ENCODE results near the gene TMPRSS15. TPM values are rescaled to one million over a fixed set of nuclear protein-coding genes. Genes with fewer than 3 reads are reported as not detected.

The TMPRSS15 gene
- polyA plus RNA-seq (not detected in 3 replicates), polyA minus RNA-seq (not detected in 3 replicates)
- polyA plus RNA-seq (2011; ENCODE audit: low read depth): not detected
- polyA plus RNA-seq (2011; cell fraction: cytosol; rRNA removed): not detected in 2 replicates
- not detected in 2 replicates for polyA plus RNA-seq (2011; cell fraction: nucleus; rRNA removed)
- polyA plus RNA-seq (2012; ENCODE audit: low replicate concordance): not detected in 2 replicates
- polyA minus RNA-seq (2011; cell fraction: cytosol; rRNA and poly(A)+ RNA removed): not detected
- not detected in 2 replicates for polyA minus RNA-seq (2011; cell fraction: nucleus; rRNA and poly(A)+ RNA removed)

- H2AFZ ChIP-seq (ENCODE audit: control insufficient read depth, low read length): no peak within 1 kb of the TSS
- dilution Hi-C loops (cut with MboI; ENCODE audit: extremely low pct_ligation_motif_present, low sequenced_read_pairs): no loop called here
- no peaks in the 10 kb centered on the region for H3K36me3 ChIP-seq (ENCODE audit: control insufficient read depth in 2 of 2, extremely low read depth in 1 of 2, insufficient read depth in 2 of 2, low read length in 2 of 2)
- no peak for FAIRE-seq
- H3K9me1 ChIP-seq (ENCODE audit: control insufficient read depth, extremely low read depth, insufficient read depth, low read length): no peaks in the 10 kb centered on the region
- no peaks in the 10 kb centered on the region for H3K4me1 ChIP-seq (ENCODE audit: control insufficient read depth, extremely low read depth, insufficient read depth, low read length)
- TF ChIP-seq EZH2 (IDR thresholded peaks at IDR 0.05; ENCODE audit: low read length): no peak
- TF ChIP-seq, protein P1, sequence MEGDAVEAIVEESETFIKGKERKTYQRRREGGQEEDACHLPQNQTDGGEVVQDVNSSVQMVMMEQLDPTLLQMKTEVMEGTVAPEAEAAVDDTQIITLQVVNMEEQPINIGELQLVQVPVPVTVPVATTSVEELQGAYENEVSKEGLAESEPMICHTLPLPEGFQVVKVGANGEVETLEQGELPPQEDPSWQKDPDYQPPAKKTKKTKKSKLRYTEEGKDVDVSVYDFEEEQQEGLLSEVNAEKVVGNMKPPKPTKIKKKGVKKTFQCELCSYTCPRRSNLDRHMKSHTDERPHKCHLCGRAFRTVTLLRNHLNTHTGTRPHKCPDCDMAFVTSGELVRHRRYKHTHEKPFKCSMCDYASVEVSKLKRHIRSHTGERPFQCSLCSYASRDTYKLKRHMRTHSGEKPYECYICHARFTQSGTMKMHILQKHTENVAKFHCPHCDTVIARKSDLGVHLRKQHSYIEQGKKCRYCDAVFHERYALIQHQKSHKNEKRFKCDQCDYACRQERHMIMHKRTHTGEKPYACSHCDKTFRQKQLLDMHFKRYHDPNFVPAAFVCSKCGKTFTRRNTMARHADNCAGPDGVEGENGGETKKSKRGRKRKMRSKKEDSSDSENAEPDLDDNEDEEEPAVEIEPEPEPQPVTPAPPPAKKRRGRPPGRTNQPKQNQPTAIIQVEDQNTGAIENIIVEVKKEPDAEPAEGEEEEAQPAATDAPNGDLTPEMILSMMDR (optimal IDR thresholded peaks at IDR 0.05 in 1 of 3, IDR thresholded peaks at IDR 0.05 in 1 of 3, conservative IDR thresholded peaks at IDR 0.05 in 1 of 3; ENCODE audit: extremely low read depth in 1 of 3, insufficient read depth in 2 of 3, low read length in 3 of 3): no peak
- no peaks in the 10 kb centered on the region for H3K27me3 ChIP-seq (ENCODE audit: control insufficient read depth, extremely low read depth, insufficient read depth, low read length)
- H3K9ac ChIP-seq (ENCODE audit: control insufficient read depth, extremely low read depth, insufficient read depth, low read length): no peak within 1 kb of the TSS
- no peaks in the 10 kb centered on the region for H3K9me3 ChIP-seq (ENCODE audit: control insufficient read depth, low read depth, low read length)
- H4K20me1 ChIP-seq (ENCODE audit: control insufficient read depth, extremely low read depth, insufficient read depth, low read length): no peaks in the 10 kb centered on the region
- DNase-seq (ENCODE audit: low read depth, low spot score): no peak
- H3K79me2 ChIP-seq (ENCODE audit: control insufficient read depth, insufficient read depth, low read length): no peaks in the 10 kb centered on the region
- H3K27ac ChIP-seq (ENCODE audit: control insufficient read depth, insufficient read depth, low read length): no peak within 1 kb of the TSS
- H3K4me2 ChIP-seq (ENCODE audit: control insufficient read depth, extremely low read depth, insufficient read depth, low read depth, low read length): no peak within 1 kb of the TSS
- H3K4me3 ChIP-seq (ENCODE audit: control insufficient read depth in 2 of 3, extremely low read depth in 1 of 3, insufficient read depth in 2 of 3, low read depth in 1 of 3, low read length in 3 of 3): no peak within 1 kb of the TSS
These were observed at the start of gene TMPRSS15 for GRCh38 chr21:18403735-18404450. TMPRSS15 (minus strand) TSS chr21:18403785; CDS start chr21:18403622, 163 bp downstream.

DNA sequence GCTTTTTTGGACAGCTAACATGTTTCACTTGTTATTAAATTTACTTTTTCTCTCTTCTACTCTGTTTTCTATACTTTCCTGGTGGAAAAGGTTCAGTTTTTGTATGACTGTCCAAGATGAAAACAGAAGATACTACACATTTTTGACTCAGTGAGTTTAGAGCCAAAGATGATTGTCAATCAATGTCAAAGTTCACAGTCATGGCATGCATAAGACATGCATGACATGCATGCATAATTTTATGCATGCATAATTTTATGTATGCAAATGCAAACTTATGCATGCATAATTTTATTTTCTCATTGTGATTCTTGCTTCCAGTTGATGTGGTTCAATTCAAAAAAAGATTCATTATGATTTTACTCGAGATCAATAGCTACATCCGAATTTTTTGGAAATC is 48.1 kb upstream of the TMPRSS15 start:
- dilution Hi-C loops (cut with MboI; ENCODE audit: extremely low pct_ligation_motif_present, low sequenced_read_pairs): no loop called here
- H3K9me3 ChIP-seq (ENCODE audit: control insufficient read depth, low read depth, low read length): no peaks in the 10 kb centered on the region
- no peak overlapping the region for H3K4me3 ChIP-seq (ENCODE audit: control insufficient read depth in 2 of 3, extremely low read depth in 1 of 3, insufficient read depth in 2 of 3, low read depth in 1 of 3, low read length in 3 of 3)
- H3K9ac ChIP-seq (ENCODE audit: control insufficient read depth, extremely low read depth, insufficient read depth, low read length): no peak overlapping the region
- TF ChIP-seq, protein P1 (optimal IDR thresholded peaks at IDR 0.05 in 1 of 3, IDR thresholded peaks at IDR 0.05 in 1 of 3, conservative IDR thresholded peaks at IDR 0.05 in 1 of 3; ENCODE audit: extremely low read depth in 1 of 3, insufficient read depth in 2 of 3, low read length in 3 of 3): no peak
- TF ChIP-seq EZH2 (IDR thresholded peaks at IDR 0.05; ENCODE audit: low read length): no peak
- H2AFZ ChIP-seq (ENCODE audit: control insufficient read depth, low read length): no peak overlapping the region
- DNase-seq (ENCODE audit: low read depth, low spot score) (no peak), FAIRE-seq (no peak)
- H3K4me2 ChIP-seq (ENCODE audit: control insufficient read depth, extremely low read depth, insufficient read depth, low read depth, low read length): no peak overlapping the region
- H3K79me2 ChIP-seq (ENCODE audit: control insufficient read depth, insufficient read depth, low read length): no peaks in the 10 kb centered on the region
- H3K4me1 ChIP-seq (ENCODE audit: control insufficient read depth, extremely low read depth, insufficient read depth, low read length): no peaks in the 10 kb centered on the region
- no peaks in the 10 kb centered on the region for H3K27me3 ChIP-seq (ENCODE audit: control insufficient read depth, extremely low read depth, insufficient read depth, low read length)
- no peaks in the 10 kb centered on the region for H3K9me1 ChIP-seq (ENCODE audit: control insufficient read depth, extremely low read depth, insufficient read depth, low read length)
- H4K20me1 ChIP-seq (ENCODE audit: control insufficient read depth, extremely low read depth, insufficient read depth, low read length): no peaks in the 10 kb centered on the region
- H3K27ac ChIP-seq (ENCODE audit: control insufficient read depth, insufficient read depth, low read length): no peak overlapping the region
- no peaks in the 10 kb centered on the region for H3K36me3 ChIP-seq (ENCODE audit: control insufficient read depth in 2 of 2, extremely low read depth in 1 of 2, insufficient read depth in 2 of 2, low read length in 2 of 2)

Data from keratinocyte (primary cell).